K562 (cell line): ENCODE data around the gene GSC. TPM values are rescaled to one million over a fixed set of nuclear protein-coding genes. Genes with fewer than 3 reads are reported as not detected.

Experiments used
- ATAC-seq: fragments of 200-7000 bp; cut with Tn5 transposase; 3 replicates; pipeline ENCODE4 v1.9.1; 2020; ENCODE audit warnings: moderate library complexity
- BruUV-seq: library from RNA; stranded (reverse); fragments of 400-500 nt; replicated peaks from 2 replicates; lab custom pipeline; 2021; lab: Mats Ljungman, UMichigan
- CTCF ChIA-PET: fragments of 300-600 bp; formaldehyde crosslinking; extraction: SDS; loops from one replicate; lab custom pipeline; 2021; ENCODE audit warnings: low intra/inter-chr PET ratio; lab: Yijun Ruan, JAX
- POLR2A ChIA-PET: fragments of 300-600, 350-650 bp; sonication (Branson Sonifier 250); formaldehyde crosslinking; extraction: SDS; loops from one replicate; lab custom pipeline; 2021; ENCODE audit warnings: antibody characterized with exemption, inconsistent platforms; lab: Yijun Ruan, JAX
- DNase-seq, 4 experiments: peaks; one replicate each; pipeline versions ENCODE4 v3.0.0 to v3.0.0-alpha.2; 2011 to 2018; ENCODE audit warnings: low spot score in 3 of 4, mixed read lengths in 3 of 4; ENCODE audit errors: extremely low read depth in 1 of 4
- FAIRE-seq: peaks from 2 replicates; lab custom pipeline; 2011; peaks lifted over from hg19 to GRCh38; lab: Jason Lieb, UNC
- H2AFZ ChIP-seq: 2 replicates; pipeline ENCODE4 v1.6.0; 2011; ENCODE audit warnings: low read depth, low read length, control low read depth, inconsistent platforms
- H3K27ac ChIP-seq: fragments of 200-600 bp; 3 replicates; pipeline ENCODE4 v1.8.0; 2011; ENCODE audit warnings: low read depth, mild to moderate bottlenecking, control low read depth, inconsistent platforms, low read length, moderate library complexity, mixed read lengths; ENCODE audit errors: extremely low read depth
- H3K27me3 ChIP-seq, 2 experiments: fragments of 300-600 bp in 1 of 2; 2 replicates in 1 of 2; 3 replicates in 1 of 2; pipeline versions ENCODE4 v1.6.0 to v1.8.0; 2011; ENCODE audit warnings: inconsistent platforms in 2 of 2, low read length in 2 of 2, mild to moderate bottlenecking in 1 of 2, mixed read lengths in 1 of 2, moderate library complexity in 1 of 2; ENCODE audit not compliant: control insufficient read depth in 2 of 2, insufficient read depth in 2 of 2
- H3K36me3 ChIP-seq: fragments of 300-600 bp; 3 replicates; pipeline ENCODE4 v1.8.0; 2011; ENCODE audit warnings: mild to moderate bottlenecking, low read length, inconsistent platforms; ENCODE audit not compliant: control insufficient read depth, insufficient read depth
- H3K4me1 ChIP-seq, 2 experiments: fragments of 200-600 bp in 1 of 2; replicated peaks in 1 of 2; 2 replicates in 1 of 2; 3 replicates in 1 of 2; pipeline versions ENCODE4 v1.5.1 to v1.8.0; 2011; ENCODE audit warnings: inconsistent platforms in 2 of 2, low read length in 2 of 2, mild to moderate bottlenecking in 1 of 2, mixed read lengths in 1 of 2, moderate library complexity in 1 of 2; ENCODE audit not compliant: control insufficient read depth in 2 of 2, insufficient read depth in 2 of 2
- H3K4me2 ChIP-seq: 2 replicates; pipeline ENCODE4 v1.6.1; 2011; ENCODE audit warnings: low read length, control low read depth, inconsistent platforms, mixed read lengths; ENCODE audit not compliant: insufficient read depth
- H3K4me3 ChIP-seq: fragments of 200-600 bp; sonication (generic), shearing (Covaris generic); 2 replicates; pipeline ENCODE4 v1.5.1; 2016; ENCODE audit warnings: control low read depth, inconsistent platforms
- H3K79me2 ChIP-seq: fragments of 200-600 bp; 3 replicates; pipeline ENCODE4 v1.8.0; 2011; ENCODE audit warnings: low read length, inconsistent platforms; ENCODE audit not compliant: control insufficient read depth, insufficient read depth
- H3K9ac ChIP-seq, 2 experiments: 2 replicates each; pipeline versions ENCODE4 v1.6.0 to v1.6.1; 2011; ENCODE audit warnings: low read depth in 2 of 2, low read length in 2 of 2, control low read depth in 1 of 2, inconsistent platforms in 1 of 2, mild to moderate bottlenecking in 1 of 2, mixed read lengths in 1 of 2; ENCODE audit not compliant: insufficient read depth in 1 of 2
- H3K9me1 ChIP-seq: one replicate; pipeline ENCODE4 v1.6.0; 2011; ENCODE audit warnings: inconsistent platforms, mild to moderate bottlenecking, low read length, moderate library complexity; ENCODE audit not compliant: control insufficient read depth, insufficient read depth
- H3K9me3 ChIP-seq: replicated peaks from 2 replicates; pipeline ENCODE4 v1.5.1; 2011; ENCODE audit warnings: low read depth, low read length, inconsistent platforms; ENCODE audit not compliant: control insufficient read depth, insufficient read depth
- H4K20me1 ChIP-seq: replicated peaks from 2 replicates; pipeline ENCODE4 v1.6.1; 2011; ENCODE audit warnings: low read length, inconsistent platforms, mixed read lengths; ENCODE audit not compliant: control insufficient read depth, insufficient read depth
- CAMTA2 ChIP-seq: fragments of 250-450 bp; sonication (Bioruptor Pico); conservative IDR thresholded peaks from 2 replicates; pipeline ENCODE4 v1.5.1; 2022
- MCM7 ChIP-seq, 2 experiments: fragments of 450-650 bp; IDR thresholded peaks; 2 replicates each; pipeline ENCODE4 v1.6.1; 2016 to 2018
- MEF2A ChIP-seq: IDR thresholded peaks from 2 replicates; pipeline ENCODE4 v1.6.1; 2011; ENCODE audit warnings: low read depth, mild to moderate bottlenecking, low read length, moderate library complexity; ENCODE audit not compliant: control insufficient read depth
- NR1H2 ChIP-seq: sonication (generic); formaldehyde crosslinking; IDR thresholded peaks from 2 replicates; pipeline ENCODE4 v1.4.0; 2020; ENCODE audit warnings: mild to moderate bottlenecking, missing genetic modification reagents
- PYGO2 ChIP-seq: fragments of 450-650 bp; IDR thresholded peaks from 2 replicates; pipeline ENCODE4 v1.6.1; 2016; ENCODE audit warnings: mild to moderate bottlenecking, missing genetic modification characterization, moderate library complexity, missing compliant biosample characterization
- SAFB ChIP-seq: fragments of 200-400 bp; formaldehyde crosslinking; IDR thresholded peaks from 2 replicates; pipeline ENCODE4 v1.6.1; 2017; ENCODE audit warnings: low read depth, low read length, borderline replicate concordance
- TAF1 ChIP-seq: IDR thresholded peaks from 2 replicates; pipeline ENCODE4 v1.6.1; 2011; ENCODE audit warnings: mild to moderate bottlenecking, low read length, moderate library complexity; ENCODE audit not compliant: insufficient read depth, control insufficient read depth, severe bottlenecking; ENCODE audit errors: extremely low read depth
- WGBS: fragments of 100-300 bp; shearing (Covaris generic); methylation state at CpG from one replicate; pipeline ENCODE4 v1.1.6; 2016; ENCODE audit warnings: low coverage, mixed read lengths; ENCODE audit not compliant: insufficient coverage; ENCODE audit errors: missing lambda C conversion rate; 5-methylcytosine and 5-hydroxymethylcytosine counted together
- in situ Hi-C: fragments of 300-500 bp; cut with MboI; formaldehyde crosslinking; loops from 4 replicates; pipeline ENCODE4 v1.15.0; 2018; ENCODE audit warnings: inconsistent platforms, mixed read lengths
- intact Hi-C: fragments of 100-400 bp; cut with micrococcal nuclease; formaldehyde crosslinking; loops from 2 replicates; pipeline ENCODE4 v1.14.2; 2022
- polyA plus RNA-seq, 8 experiments: library from polyadenylated mRNA; depleted of rRNA in 4 of 8; stranded (reverse) in 5 of 8; unstranded in 3 of 8; fragments of >200 nt; fragmentation: Nextera tagmentation in 2 of 8; fragmentation: Illumina TruSeq in 1 of 8; extraction: Ambion mirVana in 2 of 8; extraction: Trizol in 1 of 8; gene quantifications; 2 replicates each; pipeline versions ENCODE4 v1.2.1 to v1.2.3, GENCODE V29; 2011 to 2014; ENCODE audit warnings: inconsistent platforms in 1 of 8, missing spikeins in 1 of 8
- total RNA-seq, 7 experiments: library from RNA; depleted of rRNA in 6 of 7; stranded (reverse); fragments of >200 nt in 6 of 7; fragmentation: Illumina TruSeq in 2 of 7; extraction: Trizol in 2 of 7; gene quantifications; 2 replicates each; pipeline versions ENCODE4 v1.2.1 to v1.2.3, GENCODE V29; 2011 to 2021; ENCODE audit warnings: low replicate concordance in 1 of 7
- TF ChIP-seq, protein P1 (sequence below): fragments of 250-450 bp; sonication (Bioruptor Pico); IDR thresholded peaks from 2 replicates; pipeline ENCODE4 v1.4.0; 2020; ENCODE audit warnings: mild to moderate bottlenecking, moderate library complexity, borderline replicate concordance
- TF ChIP-seq, protein P2 (sequence below): fragments of 250-450 bp; sonication (Bioruptor Pico); IDR thresholded peaks from 2 replicates; pipeline ENCODE4 v1.5.1; 2021; ENCODE audit warnings: mild to moderate bottlenecking
- TF ChIP-seq, protein P3 (sequence below): sonication (generic); formaldehyde crosslinking; IDR thresholded peaks from 2 replicates; pipeline ENCODE4 v1.8.1; 2023; ENCODE audit warnings: mild to moderate bottlenecking, missing genetic modification reagents
- TF ChIP-seq, protein P4 (sequence below): fragments of 250-450 bp; sonication (Bioruptor Pico); IDR thresholded peaks from 2 replicates; pipeline ENCODE4 v1.4.0; 2020; ENCODE audit warnings: borderline replicate concordance
- TF ChIP-seq, protein P5 (sequence below): fragments of 450-650 bp; IDR thresholded peaks from 2 replicates; pipeline ENCODE4 v1.7.0; 2016; ENCODE audit warnings: borderline replicate concordance

GSC gene
- total and polyA plus RNA-seq, 9 of the 15 experiments (the other 6 are each of a cell fraction or from before 2014, with no cell fraction given) = not detected

DNA sequence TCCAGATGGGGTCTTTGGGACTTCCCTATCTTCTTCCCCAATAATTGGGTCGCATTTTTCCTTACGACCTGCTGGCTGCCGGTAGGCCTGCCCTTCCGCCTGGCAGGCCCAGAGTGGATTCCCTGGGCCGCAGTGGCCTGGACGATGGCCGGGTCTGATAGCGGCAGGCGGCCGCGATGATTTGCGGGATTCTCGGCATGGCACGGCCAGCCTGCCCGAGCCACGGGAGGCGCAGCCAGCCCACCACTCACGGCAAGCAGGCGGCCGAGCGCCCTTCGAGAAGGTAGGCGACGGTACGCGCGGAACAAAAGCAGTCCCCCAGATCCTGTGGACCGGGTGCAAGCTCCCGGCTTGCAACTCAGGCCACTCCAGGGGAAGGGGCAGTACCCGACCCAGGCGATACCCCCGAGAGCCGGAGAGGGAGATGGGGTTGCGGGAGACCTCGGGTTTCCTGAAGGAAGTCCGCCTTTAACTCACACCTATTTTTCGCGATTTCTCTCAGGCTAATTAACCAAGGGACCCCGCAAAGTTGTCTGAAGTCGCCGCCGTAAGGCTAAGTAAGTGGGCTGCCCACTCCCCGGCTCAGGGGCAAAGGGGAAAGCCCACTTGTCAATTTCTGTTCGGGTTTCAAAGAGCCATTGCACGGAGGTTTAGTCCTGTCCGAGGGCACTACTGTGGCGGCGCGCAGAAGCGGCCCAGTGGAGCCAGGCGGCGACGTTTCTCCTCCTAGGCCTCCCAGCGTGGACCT is 1.4 kb upstream of the GSC start:
- ChIA-PET POLR2A (no interaction called here), CTCF (no interaction called here)
- Histone ChIP-seq H3K27ac (no peak overlapping the region), H3K4me2 (no peak overlapping the region), H3K9me3 (no peaks in the 10 kb centered on the region), H3K9ac (no peak overlapping the region), H3K4me1 (peaks cover 0 to 5% of the 10 kb centered on the region in 2 experiments; a peak in 2 of 5 replicates), H3K36me3 (no peaks in the 10 kb centered on the region), H4K20me1 (no peaks in the 10 kb centered on the region), H3K79me2 (no peaks in the 10 kb centered on the region), H3K27me3 (peaks cover 0 to 60% of the 10 kb centered on the region in 2 experiments; a peak in 3 of 5 replicates), H3K4me3 (no peak overlapping the region), H3K9me1 (no peaks in the 10 kb centered on the region), H2AFZ (no peak overlapping the region)
- in situ Hi-C loops (no loop called here), intact Hi-C loops (no loop called here)
- 20% methylated on average over 19 of the region's 54 CpGs for WGBS
- DNase-seq (no peak), FAIRE-seq (no peak), ATAC-seq (no peak)
- BruUV-seq = no TSS peak
- TF ChIP-seq SAFB = no peak
- TF ChIP-seq MCM7 (IDR thresholded peaks at IDR 0.05) = no peak
- TF ChIP-seq, protein P1, sequence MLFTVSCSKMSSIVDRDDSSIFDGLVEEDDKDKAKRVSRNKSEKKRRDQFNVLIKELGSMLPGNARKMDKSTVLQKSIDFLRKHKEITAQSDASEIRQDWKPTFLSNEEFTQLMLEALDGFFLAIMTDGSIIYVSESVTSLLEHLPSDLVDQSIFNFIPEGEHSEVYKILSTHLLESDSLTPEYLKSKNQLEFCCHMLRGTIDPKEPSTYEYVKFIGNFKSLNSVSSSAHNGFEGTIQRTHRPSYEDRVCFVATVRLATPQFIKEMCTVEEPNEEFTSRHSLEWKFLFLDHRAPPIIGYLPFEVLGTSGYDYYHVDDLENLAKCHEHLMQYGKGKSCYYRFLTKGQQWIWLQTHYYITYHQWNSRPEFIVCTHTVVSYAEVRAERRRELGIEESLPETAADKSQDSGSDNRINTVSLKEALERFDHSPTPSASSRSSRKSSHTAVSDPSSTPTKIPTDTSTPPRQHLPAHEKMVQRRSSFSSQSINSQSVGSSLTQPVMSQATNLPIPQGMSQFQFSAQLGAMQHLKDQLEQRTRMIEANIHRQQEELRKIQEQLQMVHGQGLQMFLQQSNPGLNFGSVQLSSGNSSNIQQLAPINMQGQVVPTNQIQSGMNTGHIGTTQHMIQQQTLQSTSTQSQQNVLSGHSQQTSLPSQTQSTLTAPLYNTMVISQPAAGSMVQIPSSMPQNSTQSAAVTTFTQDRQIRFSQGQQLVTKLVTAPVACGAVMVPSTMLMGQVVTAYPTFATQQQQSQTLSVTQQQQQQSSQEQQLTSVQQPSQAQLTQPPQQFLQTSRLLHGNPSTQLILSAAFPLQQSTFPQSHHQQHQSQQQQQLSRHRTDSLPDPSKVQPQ (CRISPR knock-in tag) = no peak
- no peak for TF ChIP-seq NR1H2 (CRISPR knock-in tag)
- no peak for TF ChIP-seq PYGO2
- TF ChIP-seq CAMTA2 (CRISPR knock-in tag) = no peak
- TF ChIP-seq TAF1 = no peak
- TF ChIP-seq, protein P2, sequence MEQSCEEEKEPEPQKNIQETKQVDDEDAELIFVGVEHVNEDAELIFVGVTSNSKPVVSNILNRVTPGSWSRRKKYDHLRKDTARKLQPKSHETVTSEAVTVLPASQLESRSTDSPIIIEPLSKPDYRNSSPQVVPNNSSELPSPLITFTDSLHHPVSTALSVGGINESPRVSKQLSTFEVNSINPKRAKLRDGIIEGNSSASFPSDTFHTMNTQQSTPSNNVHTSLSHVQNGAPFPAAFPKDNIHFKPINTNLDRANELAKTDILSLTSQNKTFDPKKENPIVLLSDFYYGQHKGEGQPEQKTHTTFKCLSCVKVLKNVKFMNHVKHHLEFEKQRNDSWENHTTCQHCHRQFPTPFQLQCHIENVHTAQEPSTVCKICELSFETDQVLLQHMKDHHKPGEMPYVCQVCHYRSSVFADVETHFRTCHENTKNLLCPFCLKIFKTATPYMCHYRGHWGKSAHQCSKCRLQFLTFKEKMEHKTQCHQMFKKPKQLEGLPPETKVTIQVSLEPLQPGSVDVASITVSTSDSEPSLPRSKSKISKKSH (CRISPR knock-in tag) = no peak
- TF ChIP-seq, protein P3, sequence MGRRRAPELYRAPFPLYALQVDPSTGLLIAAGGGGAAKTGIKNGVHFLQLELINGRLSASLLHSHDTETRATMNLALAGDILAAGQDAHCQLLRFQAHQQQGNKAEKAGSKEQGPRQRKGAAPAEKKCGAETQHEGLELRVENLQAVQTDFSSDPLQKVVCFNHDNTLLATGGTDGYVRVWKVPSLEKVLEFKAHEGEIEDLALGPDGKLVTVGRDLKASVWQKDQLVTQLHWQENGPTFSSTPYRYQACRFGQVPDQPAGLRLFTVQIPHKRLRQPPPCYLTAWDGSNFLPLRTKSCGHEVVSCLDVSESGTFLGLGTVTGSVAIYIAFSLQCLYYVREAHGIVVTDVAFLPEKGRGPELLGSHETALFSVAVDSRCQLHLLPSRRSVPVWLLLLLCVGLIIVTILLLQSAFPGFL = no peak
- no peak for TF ChIP-seq MEF2A
- TF ChIP-seq, protein P4, sequence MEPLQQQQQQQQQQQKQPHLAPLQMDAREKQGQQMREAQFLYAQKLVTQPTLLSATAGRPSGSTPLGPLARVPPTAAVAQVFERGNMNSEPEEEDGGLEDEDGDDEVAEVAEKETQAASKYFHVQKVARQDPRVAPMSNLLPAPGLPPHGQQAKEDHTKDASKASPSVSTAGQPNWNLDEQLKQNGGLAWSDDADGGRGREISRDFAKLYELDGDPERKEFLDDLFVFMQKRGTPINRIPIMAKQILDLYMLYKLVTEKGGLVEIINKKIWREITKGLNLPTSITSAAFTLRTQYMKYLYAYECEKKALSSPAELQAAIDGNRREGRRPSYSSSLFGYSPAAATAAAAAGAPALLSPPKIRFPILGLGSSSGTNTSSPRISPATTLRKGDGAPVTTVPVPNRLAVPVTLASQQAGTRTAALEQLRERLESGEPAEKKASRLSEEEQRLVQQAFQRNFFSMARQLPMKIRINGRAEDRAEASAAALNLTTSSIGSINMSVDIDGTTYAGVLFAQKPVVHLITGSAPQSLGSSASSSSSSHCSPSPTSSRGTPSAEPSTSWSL (CRISPR knock-in tag) = no peak
- TF ChIP-seq, protein P5, sequence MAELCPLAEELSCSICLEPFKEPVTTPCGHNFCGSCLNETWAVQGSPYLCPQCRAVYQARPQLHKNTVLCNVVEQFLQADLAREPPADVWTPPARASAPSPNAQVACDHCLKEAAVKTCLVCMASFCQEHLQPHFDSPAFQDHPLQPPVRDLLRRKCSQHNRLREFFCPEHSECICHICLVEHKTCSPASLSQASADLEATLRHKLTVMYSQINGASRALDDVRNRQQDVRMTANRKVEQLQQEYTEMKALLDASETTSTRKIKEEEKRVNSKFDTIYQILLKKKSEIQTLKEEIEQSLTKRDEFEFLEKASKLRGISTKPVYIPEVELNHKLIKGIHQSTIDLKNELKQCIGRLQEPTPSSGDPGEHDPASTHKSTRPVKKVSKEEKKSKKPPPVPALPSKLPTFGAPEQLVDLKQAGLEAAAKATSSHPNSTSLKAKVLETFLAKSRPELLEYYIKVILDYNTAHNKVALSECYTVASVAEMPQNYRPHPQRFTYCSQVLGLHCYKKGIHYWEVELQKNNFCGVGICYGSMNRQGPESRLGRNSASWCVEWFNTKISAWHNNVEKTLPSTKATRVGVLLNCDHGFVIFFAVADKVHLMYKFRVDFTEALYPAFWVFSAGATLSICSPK = no peak
